ENCODE measurements around the gene PNMA6A. TPM values are rescaled to one million over a fixed set of nuclear protein-coding genes. Genes with fewer than 3 reads are reported as not detected.

PNMA6A gene
- polyA plus RNA-seq, 1 donor (not counting 4 experiments of a cell fraction or from before 2014, with no cell fraction given), result 0.16 TPM

DNA sequence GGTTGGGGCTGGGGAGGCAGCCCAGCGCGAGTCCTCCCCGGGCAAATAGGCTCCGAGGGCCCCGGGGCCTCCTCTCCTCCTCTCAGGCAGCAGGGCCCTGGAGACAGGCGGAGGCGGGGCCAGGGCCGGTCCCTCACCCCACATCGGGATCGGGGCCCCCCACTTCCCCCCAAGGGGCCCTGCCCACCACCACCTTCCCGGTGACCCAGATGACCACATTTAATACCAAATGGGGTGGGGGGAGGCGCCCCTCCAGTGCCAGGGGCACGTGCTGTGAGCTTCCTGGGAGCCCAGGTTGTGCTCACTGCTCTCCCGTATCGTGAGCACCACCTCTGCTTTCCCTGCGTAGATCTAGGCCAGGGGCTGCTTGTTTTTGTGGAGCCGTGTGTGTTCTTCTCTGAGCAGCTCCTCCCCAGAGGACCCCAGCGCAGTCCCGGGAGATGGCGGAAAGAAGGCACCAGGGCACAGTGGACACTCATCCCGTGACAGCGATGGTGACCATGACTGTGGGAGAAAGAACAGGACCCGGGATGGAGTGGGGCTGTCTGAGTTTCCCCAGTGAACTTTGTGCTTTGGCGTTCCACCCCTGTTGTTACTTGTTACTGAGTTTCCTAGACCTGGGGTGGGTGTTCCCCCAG, 2.1 kb downstream of the PNMA6A start:
- H3K4me1 ChIP-seq (ENCODE audit: control insufficient read depth, extremely low read depth, insufficient read depth, low read length), result no peaks in the 10 kb centered on the region
- H3K4me3 ChIP-seq (ENCODE audit: control insufficient read depth in 2 of 3, extremely low read depth in 1 of 3, insufficient read depth in 2 of 3, low read depth in 1 of 3, low read length in 3 of 3), result no peak overlapping the region
- FAIRE-seq, result no peak
- no peak overlapping the region for H3K9ac ChIP-seq (ENCODE audit: control insufficient read depth, extremely low read depth, insufficient read depth, low read length)
- no peaks in the 10 kb centered on the region for H3K9me3 ChIP-seq (ENCODE audit: control insufficient read depth, low read depth, low read length)
- no peak overlapping the region for H3K27ac ChIP-seq (ENCODE audit: control insufficient read depth, insufficient read depth, low read length)
- no peak overlapping the region for H2AFZ ChIP-seq (ENCODE audit: control insufficient read depth, low read length)
- H3K27me3 ChIP-seq (ENCODE audit: control insufficient read depth, extremely low read depth, insufficient read depth, low read length), result no peaks in the 10 kb centered on the region
- H3K9me1 ChIP-seq (ENCODE audit: control insufficient read depth, extremely low read depth, insufficient read depth, low read length), result no peaks in the 10 kb centered on the region
- TF ChIP-seq, protein P1, sequence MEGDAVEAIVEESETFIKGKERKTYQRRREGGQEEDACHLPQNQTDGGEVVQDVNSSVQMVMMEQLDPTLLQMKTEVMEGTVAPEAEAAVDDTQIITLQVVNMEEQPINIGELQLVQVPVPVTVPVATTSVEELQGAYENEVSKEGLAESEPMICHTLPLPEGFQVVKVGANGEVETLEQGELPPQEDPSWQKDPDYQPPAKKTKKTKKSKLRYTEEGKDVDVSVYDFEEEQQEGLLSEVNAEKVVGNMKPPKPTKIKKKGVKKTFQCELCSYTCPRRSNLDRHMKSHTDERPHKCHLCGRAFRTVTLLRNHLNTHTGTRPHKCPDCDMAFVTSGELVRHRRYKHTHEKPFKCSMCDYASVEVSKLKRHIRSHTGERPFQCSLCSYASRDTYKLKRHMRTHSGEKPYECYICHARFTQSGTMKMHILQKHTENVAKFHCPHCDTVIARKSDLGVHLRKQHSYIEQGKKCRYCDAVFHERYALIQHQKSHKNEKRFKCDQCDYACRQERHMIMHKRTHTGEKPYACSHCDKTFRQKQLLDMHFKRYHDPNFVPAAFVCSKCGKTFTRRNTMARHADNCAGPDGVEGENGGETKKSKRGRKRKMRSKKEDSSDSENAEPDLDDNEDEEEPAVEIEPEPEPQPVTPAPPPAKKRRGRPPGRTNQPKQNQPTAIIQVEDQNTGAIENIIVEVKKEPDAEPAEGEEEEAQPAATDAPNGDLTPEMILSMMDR (optimal IDR thresholded peaks at IDR 0.05 in 1 of 3, IDR thresholded peaks at IDR 0.05 in 1 of 3, conservative IDR thresholded peaks at IDR 0.05 in 1 of 3; ENCODE audit: extremely low read depth in 1 of 3, insufficient read depth in 2 of 3, low read length in 3 of 3), result no peak
- no peak for TF ChIP-seq EZH2 (IDR thresholded peaks at IDR 0.05; ENCODE audit: low read length)
- H3K79me2 ChIP-seq (ENCODE audit: control insufficient read depth, insufficient read depth, low read length), result no peaks in the 10 kb centered on the region
- no peak for DNase-seq (ENCODE audit: low read depth, low spot score)
- dilution Hi-C loops (cut with MboI; ENCODE audit: extremely low pct_ligation_motif_present, low sequenced_read_pairs), result no loop called here
- no peaks in the 10 kb centered on the region for H3K36me3 ChIP-seq (ENCODE audit: control insufficient read depth in 2 of 2, extremely low read depth in 1 of 2, insufficient read depth in 2 of 2, low read length in 2 of 2)
- no peaks in the 10 kb centered on the region for H4K20me1 ChIP-seq (ENCODE audit: control insufficient read depth, extremely low read depth, insufficient read depth, low read length)
- H3K4me2 ChIP-seq (ENCODE audit: control insufficient read depth, extremely low read depth, insufficient read depth, low read depth, low read length), result no peak overlapping the region

DNA sequence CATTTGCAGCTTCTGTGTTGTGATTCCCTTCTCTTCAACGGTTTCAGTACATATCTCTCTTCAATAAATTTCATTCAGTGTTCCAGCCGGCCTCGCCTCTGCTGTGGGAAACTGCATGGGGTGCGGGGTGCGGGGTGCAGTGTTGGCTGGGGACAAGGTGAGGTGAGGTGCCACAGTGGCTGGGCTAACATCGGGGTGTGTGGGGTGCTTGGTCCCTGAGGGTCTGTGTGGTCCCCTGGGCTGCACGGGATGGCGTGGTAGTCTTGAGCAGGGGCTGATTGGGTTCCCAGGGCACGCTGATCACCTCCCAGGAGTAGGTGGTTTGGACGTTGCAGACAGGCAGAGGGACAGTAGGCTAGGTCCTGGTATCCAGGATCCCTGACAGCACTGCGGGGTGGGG, 2.7 kb downstream of the PNMA6A start:
- Histone ChIP-seq H3K27me3 (ENCODE audit: control insufficient read depth, extremely low read depth, insufficient read depth, low read length) (no peaks in the 10 kb centered on the region), H3K4me2 (ENCODE audit: control insufficient read depth, extremely low read depth, insufficient read depth, low read depth, low read length) (no peak overlapping the region), H3K36me3 (ENCODE audit: control insufficient read depth in 2 of 2, extremely low read depth in 1 of 2, insufficient read depth in 2 of 2, low read length in 2 of 2) (no peaks in the 10 kb centered on the region), H3K9me1 (ENCODE audit: control insufficient read depth, extremely low read depth, insufficient read depth, low read length) (no peaks in the 10 kb centered on the region), H3K27ac (ENCODE audit: control insufficient read depth, insufficient read depth, low read length) (no peak overlapping the region), H3K9ac (ENCODE audit: control insufficient read depth, extremely low read depth, insufficient read depth, low read length) (no peak overlapping the region), H3K9me3 (ENCODE audit: control insufficient read depth, low read depth, low read length) (no peaks in the 10 kb centered on the region), H3K4me1 (ENCODE audit: control insufficient read depth, extremely low read depth, insufficient read depth, low read length) (no peaks in the 10 kb centered on the region), H2AFZ (ENCODE audit: control insufficient read depth, low read length) (no peak overlapping the region), H3K79me2 (ENCODE audit: control insufficient read depth, insufficient read depth, low read length) (no peaks in the 10 kb centered on the region), H4K20me1 (ENCODE audit: control insufficient read depth, extremely low read depth, insufficient read depth, low read length) (no peaks in the 10 kb centered on the region), H3K4me3 (ENCODE audit: control insufficient read depth in 2 of 3, extremely low read depth in 1 of 3, insufficient read depth in 2 of 3, low read depth in 1 of 3, low read length in 3 of 3) (no peak overlapping the region)
- TF ChIP-seq, protein P1 (optimal IDR thresholded peaks at IDR 0.05 in 1 of 3, IDR thresholded peaks at IDR 0.05 in 1 of 3, conservative IDR thresholded peaks at IDR 0.05 in 1 of 3; ENCODE audit: extremely low read depth in 1 of 3, insufficient read depth in 2 of 3, low read length in 3 of 3), result no peak
- no peak for TF ChIP-seq EZH2 (IDR thresholded peaks at IDR 0.05; ENCODE audit: low read length)
- dilution Hi-C loops (cut with MboI; ENCODE audit: extremely low pct_ligation_motif_present, low sequenced_read_pairs), result no loop called here
- no peak for FAIRE-seq
- DNase-seq (ENCODE audit: low read depth, low spot score), result no peak

Data from keratinocyte (primary cell).